Glomerular endothelial cell (primary cell): ENCODE data around the gene ALKBH7. TPM values are rescaled to one million over a fixed set of nuclear protein-coding genes. Genes with fewer than 3 reads are reported as not detected.
"Not testable (repeated sequence)": the region's sequence is repeated elsewhere in the genome, so short reads cannot be mapped to it uniquely, and the experiment has no call there.

Source experiments
- DNase-seq: peaks from one replicate; pipeline ENCODE4 v3.0.0-alpha.2; 2011; ENCODE audit warnings: low read depth, low spot score; ENCODE audit errors: extremely low read depth
- total RNA-seq: library from RNA; depleted of rRNA; stranded (reverse); fragments of >200 nt; gene quantifications from 2 replicates; pipeline ENCODE4 v1.2.3, GENCODE V29; 2015

Gene ALKBH7
- total RNA-seq, 1 donor from 2014 or later, result 51.5 TPM

DNA sequence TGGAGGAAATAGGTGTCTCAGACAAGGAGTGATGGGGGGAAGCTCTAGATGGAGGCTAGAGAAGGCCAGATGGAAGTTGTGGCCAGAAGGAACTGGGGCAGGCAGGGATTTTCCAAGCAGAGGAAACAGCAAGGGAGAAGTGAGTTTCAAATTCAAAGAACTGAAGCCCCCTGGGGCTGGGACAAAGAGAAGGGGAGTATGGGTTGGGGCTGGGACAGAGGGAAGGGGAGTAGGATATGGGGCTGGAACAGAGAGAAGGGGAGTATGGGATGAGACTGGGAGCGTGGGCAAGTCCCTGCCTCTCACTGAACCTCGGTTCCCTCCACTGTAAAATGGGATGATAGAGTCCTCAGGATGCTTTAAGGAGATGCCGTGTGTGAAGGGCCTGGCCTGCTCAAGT, 22.2 kb downstream of the ALKBH7 start:
- no peak for DNase-seq

DNA sequence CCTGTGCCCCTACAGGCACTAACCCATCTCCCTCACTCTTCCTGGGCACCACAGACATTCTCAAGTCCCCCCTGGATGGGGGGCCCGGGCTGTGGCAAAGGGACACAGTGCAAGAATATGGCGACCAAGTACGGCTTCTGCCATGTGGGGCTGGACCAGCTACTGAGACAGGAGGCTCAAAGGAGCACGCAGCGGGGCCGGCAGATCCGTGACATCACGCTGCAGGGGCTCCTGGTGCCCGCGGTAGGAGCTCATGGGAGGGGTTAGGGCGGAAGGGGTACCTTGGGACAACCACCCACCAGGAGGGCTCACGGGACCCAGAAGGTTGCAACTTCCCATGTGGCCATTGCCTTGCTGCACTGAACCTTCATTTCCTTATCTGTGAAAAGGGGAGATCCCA, 23.7 kb downstream of the ALKBH7 start:
- no peak for DNase-seq

DNA sequence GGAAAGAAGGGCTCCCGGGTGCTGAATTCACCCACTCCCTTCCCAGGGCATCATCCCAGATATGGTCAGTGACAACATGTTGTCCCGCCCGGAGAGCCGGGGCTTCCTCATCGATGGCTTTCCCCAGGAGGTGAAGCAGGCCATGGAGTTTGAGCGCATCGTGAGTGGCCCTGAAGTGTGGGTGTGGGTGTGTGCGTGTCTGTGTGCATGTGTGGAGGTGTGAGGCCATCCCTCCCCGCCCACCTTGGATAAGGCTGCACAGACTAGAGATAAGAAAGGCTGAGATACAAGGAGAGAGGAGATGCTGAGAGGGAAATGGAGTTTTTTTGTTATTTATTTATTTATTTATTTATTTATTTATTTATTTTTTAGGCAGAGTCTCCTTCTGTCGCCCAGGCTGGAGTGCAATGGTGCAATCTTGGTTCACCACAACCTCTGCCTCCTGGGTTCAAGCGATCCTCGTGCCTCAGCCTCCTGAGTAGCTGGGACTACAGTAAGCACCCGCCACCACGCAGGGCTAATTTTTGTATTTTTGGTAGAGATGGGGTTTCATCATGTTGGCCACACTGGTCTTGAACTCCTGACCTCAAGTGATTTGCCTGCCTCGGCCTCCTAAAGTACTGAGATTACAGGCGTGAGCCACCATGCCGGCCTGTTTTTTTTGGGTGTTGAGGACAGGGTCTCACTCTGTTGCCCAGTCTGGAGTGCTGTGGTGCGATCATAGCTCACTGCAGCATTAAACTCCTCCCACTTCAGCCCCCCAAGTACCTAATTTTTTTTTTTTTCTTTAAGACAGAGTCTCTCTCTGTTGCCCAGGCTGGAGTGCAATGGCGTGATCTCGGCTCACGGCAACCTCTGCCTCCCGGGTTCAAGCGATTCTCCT, 27.7 kb downstream of the ALKBH7 start:
- DNase-seq, result not testable (repeated sequence)

DNA sequence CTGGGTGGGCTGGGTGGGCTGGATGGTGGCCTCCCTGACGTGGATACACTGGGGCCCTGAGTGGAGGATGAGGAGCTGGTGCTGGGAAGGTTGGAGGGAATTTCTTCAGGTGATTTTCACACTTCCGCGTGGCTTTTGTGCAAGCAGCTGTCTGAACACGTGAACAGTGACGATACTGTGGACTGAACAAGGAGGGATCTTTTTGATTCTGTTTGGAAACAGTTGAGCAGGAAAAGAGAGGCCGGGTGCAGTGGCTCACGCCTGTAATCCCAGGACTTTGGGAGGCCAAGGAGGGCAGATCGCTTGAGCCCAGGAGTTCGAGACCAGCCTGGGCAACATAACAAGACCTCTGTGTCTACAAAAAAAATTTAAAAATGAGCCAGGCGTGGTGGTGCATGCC, 29.5 kb downstream of the ALKBH7 start:
- DNase-seq, result no peak

DNA sequence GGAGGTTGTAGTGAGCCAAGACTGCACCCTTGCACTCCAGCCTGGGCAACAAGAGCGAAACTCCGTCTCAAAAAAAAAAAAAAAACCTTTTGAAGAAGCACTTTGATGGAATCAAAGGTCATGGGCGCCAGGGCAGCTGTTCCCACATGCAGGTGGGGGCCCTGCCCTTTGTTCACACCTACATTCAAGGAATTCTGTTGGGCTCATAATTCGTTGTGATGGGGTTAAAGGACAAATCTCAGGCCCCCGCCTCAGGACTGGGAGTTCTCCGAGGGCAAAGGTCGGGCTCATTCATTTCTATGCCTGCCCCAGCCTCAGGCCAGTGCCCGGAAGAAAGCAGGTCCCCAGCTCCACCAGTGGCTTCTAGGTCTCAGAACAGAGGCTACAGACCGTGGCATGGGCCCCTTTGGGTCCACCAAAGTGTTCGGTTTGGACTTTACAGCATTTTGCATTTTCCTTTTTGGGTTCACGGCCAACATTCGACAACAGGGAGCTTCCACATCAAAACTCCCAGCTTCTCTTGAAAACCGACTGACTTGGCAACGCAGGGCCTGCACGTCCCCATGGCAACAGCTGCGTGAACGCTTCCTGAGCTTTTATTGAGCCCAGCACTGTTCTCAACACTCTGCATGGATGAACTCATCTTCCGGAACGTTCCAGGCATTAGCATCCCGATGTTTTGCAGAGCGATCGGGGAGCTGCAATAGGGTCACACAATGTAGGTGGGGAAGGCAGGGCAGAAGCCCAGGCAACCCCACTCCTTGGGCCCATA, 30.4 kb downstream of the ALKBH7 start:
- DNase-seq, result no peak

DNA sequence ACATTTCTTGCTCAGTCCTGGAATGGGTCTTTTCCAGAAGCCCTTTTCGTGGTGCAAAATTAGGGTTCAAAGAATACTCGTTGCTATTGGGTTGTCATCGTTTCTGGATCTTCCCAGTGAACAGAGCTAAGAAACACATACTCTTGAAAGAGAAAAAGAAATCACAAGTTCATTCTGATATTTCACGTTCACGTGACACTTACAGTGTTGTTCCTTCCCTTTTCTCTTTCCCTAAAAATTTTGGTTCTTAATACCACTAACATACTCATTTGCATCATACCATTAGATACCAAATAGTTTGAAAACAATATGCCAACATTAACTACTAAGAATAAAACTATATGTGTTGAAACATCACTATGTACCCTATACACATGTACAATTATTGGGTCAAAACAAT, 33.8 kb downstream of the ALKBH7 start:
- DNase-seq, result no peak

DNA sequence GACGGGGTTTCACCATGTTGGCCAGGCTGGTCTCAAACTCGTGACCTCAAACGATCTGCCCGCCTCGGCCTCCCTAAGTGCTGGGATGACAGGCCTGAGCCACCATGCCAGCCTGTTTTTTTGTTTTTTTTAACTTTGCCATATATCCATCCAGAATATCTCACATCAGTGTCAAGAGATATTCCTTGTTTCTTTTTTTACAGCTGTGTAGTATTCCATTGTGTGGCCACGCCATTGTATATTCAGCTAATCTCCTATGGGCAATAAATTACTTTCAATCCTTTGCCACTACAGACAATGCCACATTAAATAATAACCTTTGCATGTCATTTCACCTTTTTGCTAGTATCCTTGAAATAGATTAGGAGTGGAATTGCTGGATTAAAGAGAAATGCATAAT, 36.8 kb downstream of the ALKBH7 start:
- DNase-seq, result no peak

DNA sequence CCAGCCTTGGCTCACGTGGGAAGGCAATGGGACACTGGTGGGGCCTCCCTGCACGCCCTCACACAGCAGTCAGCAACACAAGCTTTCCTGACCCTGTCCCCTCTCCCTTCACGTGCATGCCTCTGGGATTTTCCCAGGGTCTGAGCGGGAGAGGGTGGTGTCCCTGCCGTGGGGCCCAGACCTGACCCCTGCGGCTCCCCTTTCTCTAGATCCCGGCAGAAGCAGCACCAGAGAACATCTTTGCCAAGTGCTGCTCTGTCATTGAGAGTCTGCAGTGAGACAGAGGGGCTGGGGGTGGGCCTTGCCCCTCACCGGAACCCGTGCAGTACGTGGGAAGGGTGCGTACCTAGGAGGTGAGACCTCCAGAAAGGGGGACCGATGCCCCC, 39.5 kb downstream of the ALKBH7 start:
- no peak for DNase-seq

DNA sequence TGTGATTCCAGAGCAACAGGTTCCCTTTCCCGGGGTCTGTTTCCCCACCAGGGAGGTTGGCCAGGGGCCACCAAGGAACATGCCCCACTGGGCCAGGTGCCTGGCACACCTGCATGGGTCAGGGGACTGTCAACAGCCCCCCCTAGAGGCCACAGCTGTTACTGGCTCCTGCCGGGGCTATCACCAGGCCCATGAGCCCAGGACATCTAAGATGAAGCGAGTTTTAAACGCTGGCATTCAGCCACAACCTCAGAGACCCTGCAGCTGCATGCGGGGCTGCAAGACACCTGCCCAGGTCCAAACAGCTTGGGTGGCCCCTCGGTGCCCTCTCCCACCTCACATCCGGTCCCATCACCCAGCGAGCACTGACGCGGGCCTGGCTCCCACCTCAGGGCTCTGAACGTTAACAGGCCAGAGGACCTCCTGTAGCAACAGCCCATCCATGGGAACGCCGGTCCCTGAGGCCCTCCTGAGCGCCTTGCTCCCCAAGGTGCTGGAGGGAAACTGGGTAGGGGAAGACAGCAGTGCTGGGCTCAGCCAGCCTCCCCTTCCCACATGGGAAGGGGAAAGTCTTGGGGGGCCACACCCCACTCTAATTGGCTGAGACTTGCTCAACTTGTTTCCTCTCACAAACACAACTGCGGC, 40.0 kb downstream of the ALKBH7 start:
- DNase-seq, result no peak

DNA sequence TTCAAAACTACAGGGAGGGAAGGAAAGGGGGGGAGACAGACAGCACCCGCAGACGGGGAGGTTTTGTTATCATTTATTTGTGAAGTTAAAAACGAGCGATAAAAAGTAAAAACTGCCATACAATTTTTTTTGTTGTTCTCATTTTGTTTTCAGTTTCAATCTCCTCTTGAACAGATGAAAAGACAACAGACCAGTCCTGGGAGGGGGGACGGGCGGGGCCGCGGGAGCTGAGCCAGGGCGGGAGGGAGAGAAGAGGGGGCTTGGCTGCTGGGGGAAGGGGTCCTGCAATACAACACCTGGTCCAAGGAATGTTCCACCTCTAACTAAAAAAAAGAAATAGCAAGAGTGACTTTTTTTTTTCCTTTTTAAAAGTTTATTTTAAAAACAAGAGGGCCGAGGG, 40.7 kb downstream of the ALKBH7 start:
- no peak for DNase-seq

DNA sequence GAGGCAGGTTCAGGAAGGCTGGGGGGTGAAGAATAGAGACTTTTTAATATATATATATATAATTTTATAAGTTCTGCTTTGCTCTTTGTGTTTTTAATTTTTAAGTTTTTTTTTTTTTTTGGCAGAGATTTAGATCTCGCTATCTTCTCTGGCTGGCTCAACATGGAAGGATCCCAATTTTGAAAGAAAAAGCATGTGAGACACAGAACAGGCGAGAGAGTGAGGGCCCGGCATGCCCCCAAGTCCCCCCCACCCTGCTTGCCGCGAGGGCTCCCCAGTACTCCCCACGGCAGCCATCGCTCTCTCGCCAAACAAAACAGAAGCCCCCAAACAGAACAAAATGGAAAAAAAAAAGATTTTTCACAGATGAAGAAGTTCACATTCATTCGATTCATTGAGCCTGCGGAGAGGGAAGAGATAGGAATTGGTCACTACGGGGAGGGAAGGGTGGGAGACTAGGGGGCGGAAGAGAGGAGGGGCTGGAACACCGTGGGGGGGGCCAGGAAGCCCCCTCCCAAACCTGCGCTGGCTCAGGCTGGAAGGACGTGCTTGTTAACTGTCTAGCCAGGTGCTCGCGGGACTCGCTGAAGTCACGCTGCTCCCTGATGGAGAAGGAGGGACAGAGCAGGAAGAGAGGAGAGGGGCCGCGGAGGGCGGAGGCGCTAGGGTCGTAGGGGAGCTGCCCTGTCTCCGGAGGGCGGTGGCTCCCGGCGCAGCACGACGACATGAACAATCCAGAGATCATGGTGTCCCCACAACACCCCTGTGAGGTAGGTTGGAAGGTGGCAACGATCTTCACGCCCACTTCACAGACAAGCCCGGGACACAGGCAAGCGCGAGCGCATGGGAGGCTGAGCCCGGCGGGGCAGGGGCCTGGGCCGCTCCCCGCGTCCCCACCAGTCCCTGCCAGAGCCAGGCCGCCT, 41.4 kb downstream of the ALKBH7 start:
- DNase-seq, result no peak

DNA sequence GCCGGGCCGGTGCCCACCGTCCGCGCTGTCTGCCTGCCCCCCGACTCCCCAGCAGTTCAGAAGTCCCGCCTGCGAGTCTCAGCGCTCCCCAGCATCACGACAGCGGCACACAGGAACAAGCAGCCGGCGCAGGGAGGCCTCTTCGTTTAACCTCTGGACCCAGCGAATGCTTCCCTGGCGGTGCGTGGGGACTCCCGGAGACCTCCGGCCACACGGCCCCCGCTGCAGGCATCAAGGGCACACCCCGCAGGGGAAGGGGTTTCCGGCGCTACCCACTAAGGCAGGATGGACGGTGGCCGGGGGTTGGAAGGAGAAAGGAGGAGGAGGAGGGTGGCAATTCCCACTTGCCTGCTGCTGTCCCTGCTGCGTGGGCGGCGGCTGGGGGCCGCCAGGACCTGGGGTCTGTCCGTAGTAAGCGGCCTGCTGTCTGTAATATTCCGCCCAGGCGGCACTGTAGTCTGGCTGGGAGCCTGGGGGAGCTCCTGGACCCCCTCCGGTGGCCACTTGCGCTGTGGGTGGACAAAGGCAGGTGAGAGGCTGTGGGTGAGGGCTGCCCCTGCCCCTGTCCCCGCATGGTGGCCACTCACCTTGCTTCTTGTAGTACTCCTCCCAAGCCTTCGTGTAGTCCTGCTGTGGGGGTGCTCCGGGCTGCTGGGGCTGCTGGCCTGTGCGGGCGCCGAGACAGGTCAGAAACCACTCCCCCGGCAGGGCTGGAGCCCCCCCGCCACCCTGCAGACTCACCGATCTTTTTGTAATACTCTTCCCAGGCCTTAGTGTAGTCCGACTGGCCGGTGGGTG, 42.4 kb downstream of the ALKBH7 start:
- no peak for DNase-seq

DNA sequence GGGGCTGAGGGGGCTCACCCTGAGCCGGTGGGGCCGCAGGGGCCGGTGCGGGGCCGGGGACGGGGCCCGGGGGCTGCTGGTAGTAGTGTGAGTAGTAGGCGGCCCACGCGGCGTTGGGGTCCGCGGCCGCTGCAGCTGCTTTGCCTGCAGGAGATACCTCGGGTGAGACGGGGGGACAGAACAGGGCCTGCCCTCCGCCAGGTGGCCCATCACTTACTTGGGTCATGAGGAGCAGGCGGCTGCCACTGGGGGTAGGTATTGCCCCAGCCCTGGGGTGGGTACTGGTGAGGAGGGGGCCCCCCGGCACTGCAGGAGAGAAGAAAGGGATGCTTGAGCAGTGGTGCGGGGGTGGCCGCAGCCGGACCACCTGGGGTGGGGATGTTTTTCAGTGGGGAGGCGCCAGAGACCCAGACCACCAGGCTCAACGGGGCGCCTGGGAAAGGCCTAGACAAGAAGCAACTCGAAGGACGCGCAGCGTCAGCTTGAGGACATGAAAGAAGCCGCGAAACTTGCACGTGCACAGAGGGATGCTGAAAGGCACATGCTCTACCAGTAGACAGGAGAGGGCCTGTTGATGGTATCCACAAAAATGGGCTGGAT, 43.1 kb downstream of the ALKBH7 start:
- no peak for DNase-seq

DNA sequence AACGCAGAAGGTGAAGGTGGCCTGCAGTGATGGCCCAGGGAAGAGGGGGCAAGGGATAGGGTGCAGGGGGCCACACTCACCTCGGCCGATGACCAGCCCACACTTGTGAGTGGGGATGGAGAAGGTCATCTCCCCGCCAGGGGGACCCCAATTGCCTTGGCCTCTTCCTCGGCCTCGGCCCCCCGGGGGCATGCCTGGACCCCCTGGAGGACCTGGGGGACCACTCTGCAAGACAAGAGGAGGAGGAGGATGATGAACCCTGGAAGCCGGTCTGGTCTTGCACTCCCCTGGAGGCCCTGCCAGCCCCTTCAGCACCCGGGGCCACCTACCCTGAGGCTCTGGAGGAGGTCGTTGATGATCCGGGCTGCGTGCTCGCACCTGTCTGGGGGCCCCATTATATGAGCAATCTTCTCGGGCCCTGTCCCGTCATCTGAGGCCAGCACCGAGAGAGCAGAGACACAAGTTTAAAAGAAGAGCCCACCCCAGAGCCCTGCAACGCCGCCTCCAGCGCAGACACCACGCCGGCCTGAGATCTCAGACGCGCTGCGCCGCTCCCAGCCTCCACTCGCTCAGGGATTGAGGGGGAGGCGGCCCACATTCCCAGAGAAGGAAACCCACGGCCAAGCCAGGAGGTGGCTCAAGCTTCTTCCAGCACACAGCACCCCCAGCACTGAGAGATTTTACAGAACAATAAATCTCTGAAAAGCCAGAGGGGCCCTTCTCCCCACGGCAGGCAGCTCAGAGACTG, 44.2 kb downstream of the ALKBH7 start:
- DNase-seq, result no peak

DNA sequence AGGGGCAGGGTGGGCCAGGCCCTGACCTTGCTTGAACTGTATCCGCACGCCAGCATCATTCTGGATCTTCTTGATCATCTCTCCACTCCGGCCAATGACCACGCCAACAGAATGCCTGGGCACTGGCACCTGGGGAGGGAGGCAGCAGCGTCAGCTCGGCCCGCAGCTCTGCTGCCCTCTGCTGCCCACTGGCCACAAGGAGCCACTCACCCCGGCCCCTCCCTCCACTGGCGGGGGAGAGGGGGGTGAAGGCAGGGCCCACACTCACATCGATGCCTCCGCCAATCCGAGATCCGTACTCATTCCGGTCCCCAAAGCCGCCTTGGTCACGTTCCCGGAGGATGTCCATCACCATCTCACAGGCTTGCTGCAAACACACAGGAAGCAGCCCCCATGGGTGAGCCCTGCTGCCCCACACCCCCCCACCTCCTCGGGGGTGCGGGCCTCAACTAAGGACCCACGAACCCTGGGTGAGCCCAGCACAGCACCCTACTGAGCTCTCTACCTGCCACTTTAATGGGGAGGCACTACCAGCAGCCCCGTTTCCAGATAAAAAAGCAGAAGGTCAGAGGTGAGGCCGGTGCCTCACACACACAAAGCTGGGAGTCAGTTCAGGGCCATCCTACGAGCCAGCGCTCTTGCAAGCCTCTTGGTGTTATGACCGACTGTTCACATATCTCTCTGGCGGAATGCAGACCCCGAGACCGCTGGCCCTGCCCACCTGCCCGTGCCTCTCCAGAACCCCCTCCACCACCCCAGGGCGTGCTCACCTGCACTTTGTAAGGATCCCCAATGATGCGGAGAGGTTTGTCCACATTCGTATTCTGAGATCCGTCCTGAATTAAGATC, 45.3 kb downstream of the ALKBH7 start:
- DNase-seq, result no peak

DNA sequence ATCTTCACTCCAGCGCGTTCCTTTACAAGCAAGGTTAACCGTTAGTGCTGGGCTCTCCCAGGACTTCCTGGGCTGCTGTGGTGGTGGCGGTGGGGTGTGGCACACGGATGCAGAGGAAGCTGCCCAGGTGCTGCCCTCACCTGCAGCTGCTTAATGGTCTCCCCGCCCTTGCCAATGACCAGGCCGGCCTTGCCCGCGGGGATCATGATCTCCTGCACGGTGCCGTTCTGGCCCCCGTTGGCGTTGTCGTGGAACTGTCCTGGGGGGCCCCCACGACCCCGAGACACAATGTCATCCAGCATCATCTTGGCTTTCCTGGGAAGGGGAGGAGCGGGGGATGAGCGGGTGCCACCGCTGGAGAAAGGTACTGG, 46.0 kb downstream of the ALKBH7 start:
- no peak for DNase-seq

DNA sequence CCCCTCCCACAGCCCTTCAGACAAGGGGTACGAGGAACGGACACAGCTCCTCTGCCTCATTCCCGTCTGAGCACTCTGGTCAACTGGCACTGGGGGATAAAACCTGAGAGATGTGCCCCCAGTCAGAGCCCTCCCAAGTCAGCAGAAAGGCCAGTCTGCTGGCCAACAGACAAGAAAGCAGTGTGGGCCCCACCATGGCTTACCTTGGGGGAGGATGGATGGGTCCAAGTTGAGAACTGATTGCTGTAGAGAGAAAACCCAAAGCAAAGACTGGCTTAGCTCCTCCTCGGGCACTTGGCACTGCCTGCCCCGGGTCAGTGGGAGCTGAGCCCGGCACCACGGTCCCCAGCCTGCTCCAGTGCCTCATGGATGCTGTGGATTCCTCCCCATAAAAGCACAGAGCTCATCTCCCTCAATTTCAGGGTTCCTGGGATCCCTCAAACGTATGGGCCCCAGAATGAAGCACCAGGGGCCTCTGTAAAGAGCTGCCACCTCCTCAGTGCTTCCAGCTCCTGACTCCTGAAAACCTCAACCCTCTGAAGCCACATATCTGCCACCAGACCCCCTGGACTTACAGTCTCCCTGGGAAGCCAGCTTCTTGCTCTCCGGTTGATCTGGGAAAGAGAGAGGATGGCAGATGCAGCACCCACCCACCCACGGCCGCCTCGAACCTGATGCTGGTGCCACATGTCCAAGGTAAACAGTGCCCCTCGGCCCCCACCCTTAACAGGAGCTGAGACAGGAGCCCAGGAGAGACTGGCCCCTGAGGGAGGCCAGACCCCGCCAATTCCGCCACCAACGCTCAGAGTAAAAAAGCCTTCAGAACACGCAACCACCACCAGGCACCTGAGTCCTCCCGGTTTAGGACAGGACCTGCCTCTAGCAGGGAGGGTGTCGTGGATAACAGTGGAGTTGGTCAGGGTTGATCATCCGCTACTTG, 48.8 kb downstream of the ALKBH7 start:
- no peak for DNase-seq
